ELF-1 (cell line): ENCODE data around the gene CD300E.
A peak's percentile ranks its signal among the peaks of the same experiment; 100 is the strongest.
"Not testable (repeated sequence)": the region's sequence is repeated elsewhere in the genome, so short reads cannot be mapped to it uniquely, and the experiment has no call there.

Source experiments
- DNase-seq: peaks from one replicate; pipeline ENCODE4 v3.0.0-alpha.2; 2016; ENCODE audit warnings: low read depth, low spot score

The CD300E gene

GRCh38 chr17:74635418-74635817, 11.9 kb upstream of the CD300E start:
- peak; percentile 51 for DNase-seq

GRCh38 chr17:74633326-74633725, 9.8 kb upstream of the CD300E start:
- no peak for DNase-seq

GRCh38 chr17:74632617-74633016, 9.1 kb upstream of the CD300E start:
- no peak for DNase-seq

- DNase-seq = peak; percentile 86
These were observed 8.2 kb upstream of the CD300E start for GRCh38 chr17:74631468-74632450.

- not testable (repeated sequence) for DNase-seq
These were observed 6.7 kb upstream of the CD300E start for GRCh38 chr17:74630251-74630650.

DNA sequence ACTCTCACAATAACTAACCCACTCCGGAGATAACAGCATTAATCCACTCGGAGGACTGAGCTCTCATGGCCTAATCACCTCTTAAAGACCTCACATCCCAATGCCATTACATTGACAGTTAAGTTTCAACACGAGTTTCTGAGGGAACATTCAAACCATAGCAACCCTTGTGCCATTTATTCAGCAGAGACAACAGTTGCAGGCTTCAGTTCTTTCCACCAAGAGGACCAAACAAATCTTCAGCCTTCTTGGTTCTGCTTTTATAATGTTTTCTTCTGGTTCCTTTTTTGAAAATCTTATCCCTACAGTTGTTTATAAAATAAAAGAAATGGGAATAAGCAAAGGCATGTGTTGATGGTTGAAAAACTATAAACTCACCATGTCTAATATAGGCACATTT, 2.1 kb upstream of the CD300E start:
- DNase-seq = no peak

- DNase-seq = no peak
These were observed 593 bp upstream of the CD300E start for GRCh38 chr17:74624131-74624530.

DNA sequence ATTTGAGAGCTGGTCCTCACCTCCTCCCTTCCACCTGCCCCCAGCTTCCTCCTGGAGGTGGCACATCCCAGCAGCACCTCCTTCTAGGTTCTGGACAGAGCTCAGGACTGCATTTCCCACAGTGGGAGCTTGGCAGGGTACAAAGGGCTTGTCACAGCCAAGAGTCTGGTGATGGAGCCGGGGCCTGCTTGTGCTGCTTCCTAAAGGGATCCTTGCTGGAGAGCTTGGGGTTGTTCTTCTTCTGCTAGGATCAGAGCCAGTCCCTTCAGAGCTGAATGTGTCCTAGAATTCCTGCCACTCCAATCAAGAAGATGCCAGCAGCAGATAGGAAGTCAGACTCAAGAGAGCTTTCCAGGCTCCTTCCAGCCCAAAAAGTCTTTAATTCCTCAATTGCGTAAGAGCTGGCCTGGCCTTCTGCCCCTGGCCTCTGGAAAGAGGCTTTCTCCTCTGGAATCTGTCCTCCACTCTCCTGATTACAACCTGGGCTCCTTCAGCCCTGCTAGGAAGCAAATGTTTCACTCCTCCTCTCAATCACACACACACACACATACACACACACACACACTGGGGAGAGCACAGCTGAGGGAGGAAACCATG, 4.4 kb downstream of the CD300E start:
- DNase-seq = peak; percentile 63

- no peak for DNase-seq
These were observed 5.1 kb downstream of the CD300E start for GRCh38 chr17:74618451-74618850.

DNA sequence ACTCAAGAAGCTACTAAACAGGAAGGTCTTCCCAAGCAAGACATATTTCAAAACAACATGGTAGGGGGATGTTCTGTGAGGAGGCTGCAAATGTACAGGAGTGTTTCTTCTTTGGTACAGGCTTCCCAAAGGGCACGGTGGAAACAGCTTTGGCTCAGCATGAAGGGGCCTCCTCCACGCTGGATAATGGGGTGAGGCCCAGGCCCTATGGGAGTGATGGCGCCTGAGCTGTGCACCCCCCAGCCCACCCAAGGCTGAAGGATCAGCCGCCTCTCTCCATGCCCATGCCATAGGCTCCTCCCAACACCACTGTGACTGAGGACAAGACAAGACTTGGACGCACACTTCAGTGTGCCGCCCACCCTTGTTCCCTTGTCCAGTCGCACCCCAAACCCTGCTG, 6.8 kb downstream of the CD300E start:
- DNase-seq = no peak

GRCh38 chr17:74612046-74612445, 11.5 kb downstream of the CD300E start:
- DNase-seq = no peak

- DNase-seq = peak; percentile 45
These were observed 13.4 kb downstream of the CD300E start for GRCh38 chr17:74610108-74610507.

DNA sequence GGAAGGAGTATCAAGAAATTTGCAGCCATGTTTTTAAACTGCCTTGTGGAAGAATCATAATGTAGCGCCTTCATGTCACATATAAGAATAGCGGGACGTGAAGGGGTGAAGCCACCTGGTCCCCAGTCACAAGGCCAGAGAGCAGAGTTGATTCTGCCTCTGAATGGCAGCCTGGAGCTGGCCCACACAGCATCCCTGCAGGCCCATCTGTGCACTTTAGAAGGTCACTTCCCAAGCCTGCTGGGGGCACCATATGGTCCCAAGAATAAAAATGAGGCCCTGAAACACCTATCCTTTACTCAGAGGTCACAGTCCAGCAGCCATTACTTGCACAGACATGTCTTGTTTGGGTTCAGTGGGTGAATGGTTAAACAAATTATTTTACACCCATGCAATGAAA, 15.0 kb downstream of the CD300E start:
- no peak for DNase-seq

DNA sequence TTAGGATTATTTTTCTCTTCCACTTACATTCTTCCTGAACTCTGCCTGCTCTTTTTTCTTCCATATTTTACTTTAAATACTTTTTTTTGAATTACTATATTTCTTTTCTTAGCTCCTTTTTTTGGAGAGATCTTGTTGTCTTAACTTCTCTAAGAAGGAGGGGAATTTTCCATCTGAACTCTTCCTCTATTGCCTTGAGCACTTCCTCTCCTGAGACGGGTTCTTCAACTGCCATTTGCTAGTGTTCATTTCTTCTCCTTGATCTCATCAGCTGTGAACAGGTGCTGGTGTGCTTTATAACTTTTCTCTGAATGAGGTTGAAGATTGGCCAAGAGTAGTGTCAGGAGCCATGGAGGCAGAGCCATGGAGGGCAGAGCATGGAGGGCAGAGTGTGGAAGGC, 16.3 kb downstream of the CD300E start:
- no peak for DNase-seq

- DNase-seq = no peak
These were observed 17.5 kb downstream of the CD300E start for GRCh38 chr17:74606050-74606449.

DNA sequence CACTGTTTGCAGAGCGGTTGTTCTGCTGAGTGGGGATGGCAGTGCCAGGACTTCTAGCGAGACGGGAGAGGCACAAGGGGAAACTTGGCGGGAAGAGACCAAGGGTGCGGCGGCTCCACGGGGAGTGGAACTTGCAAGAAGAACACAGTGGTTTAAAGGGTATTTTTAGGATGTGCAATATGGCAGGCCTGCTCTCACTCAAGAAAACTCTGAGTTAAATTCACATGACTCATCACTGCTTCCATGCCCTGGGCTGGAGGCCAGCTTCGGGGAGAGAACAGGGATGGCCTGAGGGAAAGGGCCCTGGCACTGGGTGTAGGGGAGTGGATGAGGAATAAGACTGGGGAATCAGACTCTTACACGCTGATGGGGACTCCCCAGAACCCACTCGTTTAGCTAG, 18.2 kb downstream of the CD300E start:
- DNase-seq = peak; percentile 16

DNA sequence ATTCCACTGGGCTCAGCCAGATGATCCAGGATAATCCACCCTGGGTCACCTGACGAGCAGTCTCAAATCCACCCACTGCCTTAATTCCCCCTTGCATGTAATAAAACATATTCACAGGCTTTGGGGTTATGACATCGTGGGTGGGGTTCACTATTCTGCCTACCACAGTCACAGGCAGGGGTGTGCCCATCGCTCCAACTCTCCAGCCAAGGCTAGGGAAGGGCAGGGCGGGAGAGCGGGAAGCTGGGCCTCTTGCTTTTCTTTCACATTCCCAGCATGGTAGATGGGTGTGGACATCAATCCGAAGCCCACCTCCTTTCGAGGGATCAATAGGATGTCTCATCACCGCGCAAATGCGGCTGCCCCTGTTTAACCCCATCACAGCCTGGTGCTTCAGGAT, 18.8 kb downstream of the CD300E start:
- no peak for DNase-seq

- no peak for DNase-seq
These were observed 19.3 kb downstream of the CD300E start for GRCh38 chr17:74604200-74604599.

DNA sequence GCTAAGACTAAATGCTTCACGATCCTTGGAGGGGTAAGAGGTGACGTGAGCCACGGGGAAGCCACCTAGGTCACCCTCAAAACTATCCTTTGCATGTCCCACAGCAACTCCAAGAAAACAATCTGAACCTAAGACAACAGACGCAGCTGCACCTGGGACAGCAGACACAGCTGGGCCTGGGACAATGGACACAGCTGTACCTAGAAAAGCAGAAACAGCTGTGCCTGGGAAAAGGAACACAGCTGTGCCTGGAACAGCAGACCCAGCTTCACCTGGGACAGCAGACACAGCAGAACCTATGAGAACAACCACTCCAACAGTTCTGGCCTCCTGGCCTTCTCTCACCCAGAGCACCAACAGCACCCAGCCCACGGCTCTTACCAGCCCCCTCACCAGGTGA, 19.8 kb downstream of the CD300E start:
- DNase-seq = no peak

- no peak for DNase-seq
These were observed 20.4 kb downstream of the CD300E start for GRCh38 chr17:74603037-74603635.

GRCh38 chr17:74601944-74602572, 21.5 kb downstream of the CD300E start:
- peak; percentile 40 for DNase-seq

- no peak for DNase-seq
These were observed 24.0 kb downstream of the CD300E start for GRCh38 chr17:74599448-74599939.
